GM19099 (cell line): ENCODE results near the gene NOS1.

ENCODE experiments used
- POLR2A ChIP-seq: IDR thresholded peaks from 3 replicates; pipeline ENCODE4 v1.6.1; 2011; ENCODE audit warnings: low read depth; ENCODE audit not compliant: insufficient read length; ENCODE audit errors: extremely low read depth

Gene NOS1

GRCh38 chr12:117361347-117361751, at the start of gene NOS1:
Gene NOS1 (minus strand): TSS chr12:117361626. CDS start chr12:117331069, 30,557 bp downstream.
- TF ChIP-seq POLR2A: no peak

- TF ChIP-seq POLR2A: no peak
These were observed 47.9 kb upstream of the NOS1 start for GRCh38 chr12:117409286-117409685.

GRCh38 chr12:117408161-117408791, 46.9 kb upstream of the NOS1 start:
- no peak for TF ChIP-seq POLR2A

- no peak for TF ChIP-seq POLR2A
These were observed 43.5 kb upstream of the NOS1 start for GRCh38 chr12:117404940-117405339.

GRCh38 chr12:117404203-117404853, 42.9 kb upstream of the NOS1 start:
- TF ChIP-seq POLR2A: no peak

- no peak for TF ChIP-seq POLR2A
These were observed 42.2 kb upstream of the NOS1 start for GRCh38 chr12:117403586-117404139.

- TF ChIP-seq POLR2A: no peak
These were observed 40.9 kb upstream of the NOS1 start for GRCh38 chr12:117402363-117402762.

GRCh38 chr12:117400912-117401311, 39.5 kb upstream of the NOS1 start:
- no peak for TF ChIP-seq POLR2A

- TF ChIP-seq POLR2A: no peak
These were observed 34.3 kb upstream of the NOS1 start for GRCh38 chr12:117395766-117396165.

- no peak for TF ChIP-seq POLR2A
These were observed 33.1 kb upstream of the NOS1 start for GRCh38 chr12:117394491-117394890.

- TF ChIP-seq POLR2A: no peak
These were observed 32.2 kb upstream of the NOS1 start for GRCh38 chr12:117393656-117394055.

GRCh38 chr12:117390866-117391265, 29.4 kb upstream of the NOS1 start:
- no peak for TF ChIP-seq POLR2A

- TF ChIP-seq POLR2A: no peak
These were observed 27.6 kb upstream of the NOS1 start for GRCh38 chr12:117388951-117389446.

- TF ChIP-seq POLR2A: no peak
These were observed 26.4 kb upstream of the NOS1 start for GRCh38 chr12:117387832-117388231.

- TF ChIP-seq POLR2A: no peak
These were observed 23.3 kb upstream of the NOS1 start for GRCh38 chr12:117384735-117385134.

- TF ChIP-seq POLR2A: no peak
These were observed 18.7 kb upstream of the NOS1 start for GRCh38 chr12:117380083-117380482.

- no peak for TF ChIP-seq POLR2A
These were observed 16.3 kb upstream of the NOS1 start for GRCh38 chr12:117377758-117378157.

GRCh38 chr12:117370588-117370987, 9.2 kb upstream of the NOS1 start:
- no peak for TF ChIP-seq POLR2A
